NOMO-1 treated with DMSO at 0.1 percent for 48 hours (cell line): ENCODE results near the gene TMEM150A.
"Not testable (repeated sequence)": the region's sequence is repeated elsewhere in the genome, so short reads cannot be mapped to it uniquely, and the experiment has no call there.

ENCODE experiments used
- DNase-seq: peaks from one replicate; lab custom pipeline; 2025; ENCODE audit not compliant: unreplicated experiment; lab: John Stamatoyannopoulos, UW

TMEM150A gene

DNA sequence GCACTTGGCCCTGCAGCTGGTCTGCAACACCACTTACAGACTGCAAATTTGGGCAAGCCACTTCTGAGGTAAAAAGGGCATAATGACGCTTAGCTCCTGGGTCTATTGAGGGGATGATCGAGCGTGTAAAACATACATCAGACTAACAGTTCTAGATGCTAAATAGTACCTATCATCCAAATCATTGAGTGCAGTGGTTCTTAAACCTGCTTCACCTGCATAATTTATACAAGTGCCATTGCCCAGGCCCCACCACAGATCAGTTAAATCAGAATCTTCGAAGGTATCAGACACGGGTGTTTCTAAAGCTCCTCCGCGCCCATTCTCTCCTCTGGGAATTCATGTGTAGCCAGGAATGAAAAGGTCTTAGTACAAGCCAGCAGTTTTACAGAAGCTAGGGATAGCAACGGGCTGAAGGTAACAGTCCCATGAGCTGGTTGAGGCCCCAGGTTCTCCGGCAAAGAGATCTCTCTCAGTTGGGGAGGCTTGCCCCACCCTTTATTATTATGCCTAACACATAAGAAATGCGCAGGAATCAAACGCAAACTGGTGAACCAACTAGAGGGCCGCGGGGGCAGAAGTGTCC lies 7.7 kb downstream of the TMEM150A start:
- DNase-seq: no peak

DNA sequence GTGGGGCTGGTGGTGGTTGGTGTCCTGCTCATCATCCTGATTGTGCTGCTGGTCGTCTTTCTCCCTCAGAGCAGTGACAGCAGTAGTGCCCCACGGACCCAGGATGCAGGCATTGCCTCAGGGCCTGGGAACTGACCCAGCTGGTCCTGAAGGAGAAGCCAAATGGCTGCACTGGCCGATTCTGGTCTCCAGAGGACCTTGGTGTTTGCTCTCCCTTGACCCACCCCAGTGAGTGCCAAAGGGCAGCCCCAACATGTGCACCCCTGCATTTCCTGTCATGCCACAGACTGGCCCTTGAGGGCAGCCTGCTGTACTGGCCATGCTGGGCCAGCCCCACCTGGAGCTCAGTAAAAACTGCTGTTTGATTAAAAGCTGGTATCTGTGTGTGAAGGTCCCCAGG lies 9.5 kb downstream of the TMEM150A start:
- no peak for DNase-seq

DNA sequence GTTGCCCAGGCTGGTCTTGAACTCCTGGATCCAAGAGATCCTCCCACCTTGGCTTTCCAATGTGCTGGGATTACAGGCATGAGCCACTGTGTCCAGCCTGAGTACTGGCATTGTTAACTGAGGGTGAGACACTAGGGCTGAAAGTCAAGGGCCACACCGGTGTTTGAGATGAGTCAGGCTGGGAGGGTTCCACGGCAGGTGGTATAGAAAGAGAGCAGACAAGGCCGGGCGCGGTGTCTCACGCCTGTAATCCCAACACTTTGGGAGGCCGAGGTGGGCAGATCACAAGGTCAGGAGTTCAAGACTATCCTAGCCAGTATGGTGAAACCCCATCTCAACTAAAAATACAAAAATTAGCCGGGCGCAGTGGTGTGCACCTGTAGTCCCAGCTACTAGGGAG lies 10.2 kb downstream of the TMEM150A start:
- DNase-seq: not testable (repeated sequence)

DNA sequence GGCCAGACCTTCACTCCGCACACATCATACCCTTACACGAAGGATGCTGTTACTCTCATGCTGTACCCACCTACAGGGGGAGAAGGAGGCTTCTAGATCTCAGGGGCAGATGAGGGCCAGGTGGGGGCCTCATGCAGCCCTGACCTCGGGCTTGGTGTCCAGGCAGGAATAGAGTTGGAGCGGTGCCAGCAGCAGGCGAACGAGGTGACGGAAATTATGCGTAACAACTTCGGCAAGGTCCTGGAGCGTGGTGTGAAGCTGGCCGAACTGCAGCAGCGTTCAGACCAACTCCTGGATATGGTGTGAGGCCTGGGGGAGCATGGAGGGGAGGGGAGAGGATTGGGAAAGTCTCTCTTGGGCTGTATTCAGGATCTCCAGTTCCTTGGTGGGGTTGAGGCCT lies 10.9 kb downstream of the TMEM150A start:
- DNase-seq: no peak

DNA sequence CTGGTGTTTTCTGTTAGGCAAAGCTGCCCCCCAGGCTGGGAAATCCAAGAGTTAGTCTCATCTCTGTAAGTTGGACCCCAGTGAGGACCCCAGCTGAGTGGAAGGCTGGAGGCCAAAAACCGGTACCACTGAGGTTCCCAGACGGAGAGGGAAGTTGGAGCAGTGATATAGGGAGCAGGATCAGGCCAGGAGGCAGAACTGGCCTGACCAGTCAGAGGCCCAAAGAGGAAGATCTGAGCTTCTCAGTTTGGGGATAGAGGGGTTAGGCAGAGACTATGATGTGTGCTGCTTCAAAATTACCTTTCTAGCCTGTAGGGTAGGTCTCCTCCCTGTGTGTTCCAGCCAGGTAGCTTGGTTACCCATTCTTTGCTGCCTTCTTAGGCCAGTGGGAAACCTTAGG lies 11.5 kb downstream of the TMEM150A start:
- no peak for DNase-seq

DNA sequence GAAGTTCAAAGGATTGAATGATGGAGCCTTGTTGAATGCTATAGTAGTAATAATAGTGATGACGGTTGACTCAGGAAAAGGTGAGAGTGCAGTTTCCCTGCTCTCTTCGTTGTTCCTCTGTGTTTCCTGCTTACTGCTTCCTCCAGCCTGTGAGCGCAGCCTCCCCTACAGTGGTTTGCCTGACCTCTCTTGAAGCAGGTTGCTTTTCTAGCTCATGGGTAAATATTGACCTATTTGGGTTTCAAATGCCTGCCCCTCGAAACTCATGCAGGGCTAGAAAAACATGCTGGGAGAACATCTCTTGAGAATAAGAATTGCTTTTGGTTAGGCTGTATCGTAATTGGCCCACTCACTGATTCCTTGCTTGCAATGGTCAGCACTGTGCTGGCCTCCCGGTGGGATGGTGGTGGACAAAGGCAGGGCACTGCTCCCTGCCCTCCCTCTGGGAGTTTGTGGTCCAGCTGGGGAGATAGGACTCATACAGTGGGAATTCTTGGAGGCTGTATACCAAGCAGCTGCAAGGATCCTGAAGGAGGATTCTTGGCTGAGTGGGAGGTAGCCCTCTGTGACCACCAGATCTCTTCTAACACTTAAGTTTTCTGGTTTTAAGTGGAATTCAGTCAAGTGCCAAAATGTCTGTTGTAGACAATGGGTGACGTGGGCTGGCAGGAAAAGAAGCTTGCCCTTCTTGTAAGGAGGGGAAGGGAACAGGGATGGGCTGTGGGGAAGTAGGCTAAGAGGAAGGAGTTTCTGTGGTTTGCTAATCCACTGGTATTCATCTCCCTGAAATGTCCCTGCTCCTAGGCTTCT lies 12.3 kb downstream of the TMEM150A start:
- DNase-seq: no peak

DNA sequence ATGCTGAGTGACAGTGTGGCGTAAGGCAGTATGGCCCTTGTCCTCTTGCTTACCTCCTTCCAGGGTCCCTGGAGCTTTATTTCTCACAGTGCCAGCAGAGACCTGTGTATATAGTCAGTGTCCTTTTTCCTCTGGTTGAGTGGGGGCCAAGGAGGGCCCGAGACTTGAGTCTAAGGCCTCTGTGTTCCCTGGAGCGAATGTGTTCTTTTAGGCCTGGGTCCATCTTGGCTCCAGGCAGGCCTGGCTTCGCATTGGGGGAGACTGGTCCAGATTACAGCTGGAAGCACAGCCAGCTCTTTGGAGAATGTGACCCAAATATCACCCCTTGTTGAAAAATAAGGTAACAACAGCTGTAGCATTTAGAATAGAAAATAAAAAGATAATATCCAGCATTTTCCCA lies 13.3 kb downstream of the TMEM150A start:
- no peak for DNase-seq

DNA sequence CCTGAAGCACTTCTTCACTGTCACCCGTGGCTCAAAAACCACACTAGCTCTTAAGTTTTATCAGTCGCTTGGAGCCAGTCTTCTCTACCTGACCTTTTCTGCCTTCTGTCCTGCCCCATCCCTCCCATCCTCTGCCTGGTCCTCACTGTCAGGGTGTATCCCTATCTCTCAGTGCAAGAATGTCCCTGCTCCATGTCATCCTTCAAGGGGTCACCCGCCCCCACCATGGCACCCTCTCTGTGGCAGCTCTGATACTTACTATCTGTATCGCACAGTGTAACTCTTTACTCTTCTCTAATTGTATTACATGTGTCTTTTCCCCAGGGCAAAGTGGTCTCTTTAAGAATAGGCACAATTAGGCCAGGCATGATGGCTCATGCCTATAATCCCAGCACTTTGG lies 13.9 kb downstream of the TMEM150A start:
- no peak for DNase-seq

DNA sequence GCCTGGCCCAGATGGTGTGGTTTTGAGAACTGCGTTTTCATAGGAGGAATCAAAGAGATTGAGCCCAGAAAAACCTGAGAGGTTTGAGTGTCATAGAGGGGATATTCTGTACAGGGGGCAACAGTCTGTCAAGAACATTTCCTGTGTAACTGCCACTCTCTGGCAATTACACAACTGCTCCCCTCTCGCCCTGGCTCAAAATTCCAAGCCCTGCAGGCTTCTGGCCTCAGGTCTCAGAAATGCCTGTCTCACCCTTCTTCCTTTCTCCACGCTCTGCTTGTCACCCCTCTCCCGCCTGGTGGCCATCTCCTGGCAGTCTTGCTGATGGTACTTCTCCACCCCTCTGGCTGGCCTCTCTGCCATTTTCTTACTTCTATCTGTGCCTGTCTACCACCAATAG lies 14.3 kb downstream of the TMEM150A start:
- no peak for DNase-seq

DNA sequence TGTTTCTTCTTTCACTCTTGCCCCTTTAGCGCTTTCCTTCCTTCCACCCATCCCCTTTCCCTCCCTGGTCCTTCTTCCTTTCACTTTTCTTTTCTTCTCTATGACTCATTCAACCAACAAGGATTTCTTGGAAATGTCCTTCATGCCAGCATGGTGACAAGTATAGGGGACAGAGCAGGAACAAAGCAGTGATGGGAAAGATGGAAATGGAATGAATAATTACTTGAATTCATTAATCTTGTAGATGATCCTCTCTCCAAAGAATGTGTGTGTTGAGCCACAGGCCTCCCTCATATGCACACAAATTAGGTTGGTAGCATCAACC lies 16.8 kb downstream of the TMEM150A start:
- DNase-seq: peak; percentile 8

DNA sequence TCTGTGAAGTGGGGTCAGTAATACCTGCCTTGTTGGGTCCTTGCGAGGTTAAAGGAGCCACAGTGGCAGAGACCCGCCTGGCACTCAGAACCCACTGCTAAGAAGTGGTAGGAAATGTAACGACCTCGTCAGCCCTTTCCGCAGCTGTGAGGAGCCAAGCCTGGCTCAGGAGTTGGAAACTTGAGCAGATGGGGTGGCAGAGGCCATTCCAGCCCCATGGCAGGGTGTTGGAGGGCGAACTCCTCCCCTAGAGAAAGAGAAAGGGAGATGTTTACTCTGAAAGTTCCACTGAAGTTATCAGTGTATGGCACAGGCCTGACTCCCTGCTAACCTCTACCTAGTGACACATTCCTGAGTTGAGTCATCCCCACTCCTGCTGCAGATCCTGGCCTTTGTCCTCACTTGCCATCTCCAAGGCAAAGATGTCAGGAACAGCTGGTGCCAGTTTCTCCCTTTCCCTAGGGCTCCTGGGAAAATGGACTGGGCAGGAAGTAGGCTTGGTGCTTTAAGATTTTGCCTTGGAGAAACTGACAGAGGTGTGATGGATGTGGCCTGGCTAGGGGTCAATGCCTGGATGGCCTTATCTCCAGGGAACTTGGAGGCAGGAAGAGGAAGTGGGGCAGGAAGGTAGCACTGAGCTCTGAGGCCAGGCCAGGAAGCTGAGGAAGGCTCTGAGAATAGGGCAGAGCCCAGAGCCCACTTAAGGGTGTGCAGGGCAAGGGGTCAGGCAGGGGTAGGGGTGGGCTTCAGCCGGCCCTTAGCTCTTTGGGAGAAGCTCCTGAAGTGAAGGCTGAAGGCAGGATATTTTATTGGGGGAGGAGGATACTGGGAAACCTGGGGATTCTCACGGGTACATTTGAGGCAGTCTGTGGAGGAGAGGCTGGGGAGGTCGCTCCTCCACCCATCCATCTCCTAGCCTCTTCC lies 17.4 kb downstream of the TMEM150A start:
- no peak for DNase-seq

DNA sequence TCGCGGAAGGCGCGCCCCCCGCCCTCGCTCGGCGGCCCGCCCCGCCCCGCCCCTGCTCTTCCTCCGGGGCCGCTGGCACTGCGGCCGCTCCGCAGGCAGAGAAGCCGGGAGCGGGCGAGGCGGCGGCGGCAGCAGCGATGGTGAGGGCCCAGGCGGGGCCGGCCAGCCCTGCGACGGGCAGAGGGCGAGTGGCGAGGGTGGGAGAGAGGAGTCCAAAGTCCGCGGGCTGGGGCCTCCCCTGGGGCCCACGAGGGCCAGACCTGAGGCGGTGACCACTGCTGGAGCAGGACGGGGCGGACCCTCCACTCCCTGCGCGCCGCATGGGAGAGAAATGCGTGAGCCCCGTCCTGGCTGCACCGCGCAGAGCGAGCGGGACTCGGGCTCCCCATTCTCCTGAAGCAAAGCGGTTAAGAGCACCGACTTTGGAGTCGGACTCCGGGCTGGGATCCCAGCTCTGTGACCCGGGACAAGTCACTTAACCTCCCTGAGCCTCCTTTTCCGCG lies 18.1 kb downstream of the TMEM150A start, which contains the start of gene VAMP5:
Gene VAMP5, plus strand, starts transcription at position 78 of the 503 bp plus-strand sequence. Its CDS starts 60 bp downstream, at position 138.
- DNase-seq: no peak

DNA sequence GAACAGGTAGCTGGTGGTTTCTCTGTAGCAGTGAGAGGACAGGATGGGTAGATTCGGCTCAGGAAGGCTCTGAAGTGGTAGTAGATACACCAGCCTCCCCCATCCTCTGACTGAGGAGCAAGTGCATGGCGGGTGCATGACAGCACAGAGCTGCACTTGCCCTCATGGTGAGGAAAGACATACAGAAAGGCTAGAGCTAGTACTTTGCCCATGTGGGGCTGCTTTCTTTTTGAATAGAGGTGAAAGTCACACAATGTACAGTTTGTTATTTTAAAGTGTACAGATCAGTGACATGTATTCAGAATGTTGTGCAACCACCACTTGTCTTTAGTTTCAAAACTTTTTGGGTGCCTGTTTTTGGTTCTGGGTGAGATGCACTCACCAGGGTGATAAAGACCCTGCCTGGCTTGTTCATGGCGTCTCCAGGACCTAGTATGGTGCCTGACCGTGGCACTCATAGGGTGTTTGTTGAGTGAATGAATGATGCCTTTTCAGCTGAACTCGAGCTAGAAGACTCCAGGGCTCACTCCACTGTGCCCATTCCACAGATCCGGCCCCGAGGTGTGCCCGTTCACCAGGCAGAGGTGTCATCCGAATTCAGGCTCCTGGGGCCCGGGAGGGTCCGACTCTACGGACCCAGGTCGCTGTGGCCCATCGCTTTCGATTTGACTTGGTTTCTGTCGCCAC lies 18.7 kb downstream of the TMEM150A start:
- no peak for DNase-seq

DNA sequence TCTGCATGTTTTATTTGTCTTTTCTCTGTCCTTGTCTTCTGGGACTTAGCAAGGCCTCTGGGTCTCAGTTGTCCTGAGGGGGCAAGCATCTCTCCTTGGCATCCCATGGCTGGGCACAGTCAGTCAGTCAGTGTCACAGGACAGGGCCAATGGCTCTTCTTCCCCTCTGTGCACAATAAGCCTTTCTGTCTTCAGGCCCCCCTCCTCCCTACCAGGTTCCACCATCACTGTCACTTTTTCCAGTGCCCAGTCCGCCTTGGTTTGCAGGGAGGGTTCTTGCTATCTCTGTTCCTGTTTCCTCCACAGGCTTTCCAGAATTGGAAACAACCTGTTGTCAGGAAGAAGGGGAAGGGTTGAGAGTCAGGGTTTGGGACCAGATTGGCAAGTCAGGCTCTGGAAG lies 20.0 kb downstream of the TMEM150A start:
- DNase-seq: no peak

DNA sequence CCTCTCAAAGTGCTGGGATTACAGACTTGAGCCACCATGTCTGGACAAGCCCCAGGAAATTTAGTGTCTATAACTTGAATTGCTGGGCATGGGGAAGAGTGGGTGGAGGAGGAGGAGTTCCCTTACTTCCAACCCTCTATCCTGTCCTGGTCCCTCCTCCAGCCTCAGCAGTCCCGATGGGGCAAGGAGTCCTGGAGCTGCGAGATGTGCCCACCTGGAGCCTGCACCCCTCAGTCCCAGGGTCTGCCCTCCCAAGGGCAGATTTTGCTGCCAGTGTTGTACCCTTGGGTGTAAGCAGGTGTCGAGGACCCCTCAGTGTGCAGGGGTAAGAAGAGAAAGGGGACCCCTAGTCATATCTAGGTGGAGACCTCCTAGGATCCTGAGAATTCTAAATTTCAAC lies 22.3 kb downstream of the TMEM150A start:
- DNase-seq: no peak

DNA sequence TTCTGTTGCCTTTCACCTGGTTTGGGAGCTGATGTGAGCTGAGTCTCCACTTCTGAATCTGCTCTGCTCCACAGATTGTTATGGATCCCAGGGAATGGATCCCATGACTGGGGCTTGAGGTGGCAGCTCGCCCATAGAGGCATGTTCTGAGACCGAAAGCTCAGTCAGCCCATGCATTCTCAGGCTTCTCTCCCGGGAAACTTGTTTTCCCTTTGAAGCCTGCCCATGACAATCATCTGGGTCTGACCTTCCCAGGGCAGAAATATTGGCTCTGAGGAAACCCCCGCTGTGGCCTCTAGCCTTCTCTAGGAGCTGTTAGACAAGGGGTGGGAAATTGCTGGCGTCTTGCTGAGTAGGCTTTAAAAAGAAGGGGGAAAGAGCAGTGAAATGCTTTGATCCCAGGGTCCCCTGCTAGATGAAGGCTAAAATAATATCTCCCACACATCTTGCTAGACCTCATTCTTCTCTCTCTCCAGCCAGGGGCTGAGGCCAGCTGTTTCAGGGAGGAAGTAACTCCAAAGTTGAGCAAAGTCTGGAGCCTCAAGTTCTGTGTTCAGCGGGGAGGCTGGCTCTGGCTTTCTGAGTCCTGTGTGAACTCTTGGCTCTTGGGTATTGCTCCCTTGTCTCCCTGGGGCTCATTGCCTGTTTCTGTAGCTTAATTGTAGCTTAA lies 23.1 kb downstream of the TMEM150A start:
- peak; percentile 58 for DNase-seq

DNA sequence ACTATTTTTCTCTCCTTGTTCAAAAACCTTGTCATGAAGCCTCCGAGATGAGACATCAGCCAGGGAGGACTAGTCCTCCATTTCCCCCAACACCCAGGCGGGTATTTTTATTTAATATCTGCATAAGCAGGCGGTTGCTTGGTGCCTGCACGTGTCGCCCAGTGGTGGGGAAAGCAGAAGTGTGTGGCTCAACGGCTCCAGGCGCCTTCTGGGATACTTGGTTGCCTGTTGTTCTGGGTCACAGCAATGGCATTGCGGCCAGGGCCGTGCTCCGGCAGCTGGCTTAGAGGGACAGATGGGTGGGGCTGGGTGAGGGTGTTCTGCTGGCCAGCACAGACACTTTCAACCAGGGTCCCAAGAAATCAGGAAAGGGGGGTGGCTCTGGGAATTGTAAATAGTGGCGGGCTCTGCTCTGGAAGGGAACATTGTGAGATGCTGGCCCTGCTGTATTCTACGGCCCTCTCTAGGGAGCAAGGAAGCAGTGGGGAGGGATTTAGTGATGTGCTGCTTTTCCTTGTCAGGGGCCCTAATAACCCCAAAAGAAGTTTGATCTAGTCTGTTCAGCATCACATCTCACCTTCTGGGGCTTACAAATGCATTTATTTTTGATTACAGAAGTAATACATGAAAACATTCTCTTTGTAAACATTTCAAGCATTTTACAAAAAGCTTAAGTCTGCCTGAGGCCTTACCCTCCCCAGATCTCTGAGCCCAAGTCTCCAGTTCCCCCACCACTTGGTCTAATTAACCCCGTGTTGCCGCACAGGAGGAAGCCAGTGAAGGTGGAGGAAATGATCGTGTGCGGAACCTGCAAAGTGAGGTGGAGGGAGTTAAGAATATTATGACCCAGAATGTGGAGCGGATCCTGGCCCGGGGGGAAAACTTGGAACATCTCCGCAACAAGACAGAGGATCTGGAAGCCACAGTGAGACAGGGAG lies 24.0 kb downstream of the TMEM150A start:
- DNase-seq: peak; percentile 88

DNA sequence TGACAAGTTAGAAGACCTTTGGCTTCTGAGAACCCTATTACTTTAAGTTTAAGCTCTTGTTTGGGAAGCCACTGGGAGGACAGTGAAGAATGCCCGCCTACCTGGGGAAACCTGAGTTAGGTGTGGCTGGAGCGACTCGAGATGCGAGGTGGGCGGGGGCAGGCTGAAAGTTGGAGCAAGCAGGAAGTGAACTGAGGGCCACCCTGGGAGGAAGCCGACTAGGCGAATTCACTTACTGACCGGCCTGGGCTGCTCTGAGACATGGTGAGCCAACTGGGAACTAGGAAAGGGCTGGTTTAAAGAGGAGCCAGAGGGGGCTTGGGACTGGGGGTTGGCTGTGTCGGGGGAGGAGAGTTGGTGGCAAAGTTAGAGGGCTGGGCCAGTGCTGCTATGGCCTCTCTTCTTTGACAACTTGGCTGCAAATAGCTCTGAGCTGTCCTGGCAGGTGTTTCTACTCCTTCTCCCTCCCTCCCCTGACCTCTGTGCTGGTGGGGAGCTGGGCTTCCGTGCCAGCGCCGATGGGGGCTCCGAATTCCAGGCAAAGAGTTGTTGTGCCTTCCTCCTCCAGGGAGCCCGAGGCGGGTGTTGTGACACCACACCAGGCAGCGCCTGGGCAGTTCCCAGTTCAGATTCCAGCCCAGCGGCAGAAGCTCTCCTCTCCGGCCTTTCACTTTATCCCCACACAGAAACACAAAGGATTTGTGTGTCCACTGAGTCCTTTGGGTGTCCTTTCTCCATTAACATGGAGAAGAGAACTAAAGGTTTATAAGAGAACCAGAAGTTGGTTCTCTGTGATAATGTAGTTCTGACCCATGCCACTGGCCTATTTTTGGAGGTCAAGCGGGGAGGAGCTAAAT lies 24.9 kb downstream of the TMEM150A start, which contains the start of gene VAMP8:
Gene VAMP8, plus strand, starts transcription at position 201 of the 857 bp plus-strand sequence. Its CDS starts 61 bp downstream, at position 262.
- DNase-seq: peak; percentile 62
